HK-2 (cell line): Measurements from ENCODE around the gene USP15.

Experiments
- DNase-seq: peaks from one replicate; pipeline ENCODE4 v3.0.0-alpha.2; 2018; ENCODE audit not compliant: unreplicated experiment

Gene USP15

DNA sequence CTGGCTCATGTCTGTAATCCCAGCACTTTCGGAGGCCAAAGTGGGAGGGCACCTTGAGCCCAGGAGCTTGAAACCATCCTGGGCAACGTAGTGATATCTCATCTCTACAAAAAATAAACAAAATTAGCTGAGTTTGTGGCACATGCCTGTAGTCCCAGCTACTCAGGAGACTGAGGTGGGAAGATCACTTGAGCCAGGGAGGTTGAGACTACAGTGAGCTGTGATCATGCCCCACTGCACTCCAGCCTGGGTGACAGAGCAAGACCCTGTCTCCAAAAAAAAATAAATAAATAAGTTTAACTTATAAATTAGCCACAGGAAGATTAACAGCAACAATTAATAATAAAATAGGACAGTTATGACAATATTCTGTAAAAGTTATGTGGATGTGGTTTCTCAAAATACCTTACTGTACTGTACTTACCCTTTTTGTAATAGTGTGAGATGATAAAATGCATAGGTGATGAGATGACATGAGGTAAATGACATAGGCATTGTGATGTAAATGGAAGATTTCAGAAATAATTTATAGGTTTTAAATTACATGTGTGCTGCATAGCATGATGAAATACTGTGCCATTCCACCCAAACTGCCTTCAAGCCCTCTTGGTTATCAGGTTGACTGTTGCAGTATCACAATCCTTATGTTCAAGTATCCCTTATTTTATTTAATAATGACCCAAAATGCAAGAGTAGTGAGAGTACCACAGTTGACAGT, 22.0 kb downstream of the USP15 start:
- no peak for DNase-seq

DNA sequence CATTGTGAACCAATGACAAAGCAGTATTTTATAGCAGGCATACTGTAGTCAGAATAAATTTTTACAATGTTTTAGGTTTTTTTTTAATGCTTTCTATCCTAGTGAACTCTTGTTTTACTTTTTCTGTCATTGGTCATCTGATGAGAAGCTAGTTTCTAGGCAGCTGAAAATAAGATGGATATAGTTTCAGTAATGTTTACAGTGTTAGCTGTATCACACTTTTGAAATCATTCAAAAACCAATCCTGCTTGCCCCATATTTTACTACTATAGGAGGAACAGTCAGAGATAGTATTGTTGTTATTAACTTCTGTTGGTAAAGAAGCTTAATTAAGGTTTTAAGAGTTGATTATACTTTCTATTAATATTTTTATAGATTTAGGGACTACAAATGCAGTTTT, 24.5 kb downstream of the USP15 start:
- DNase-seq: no peak

DNA sequence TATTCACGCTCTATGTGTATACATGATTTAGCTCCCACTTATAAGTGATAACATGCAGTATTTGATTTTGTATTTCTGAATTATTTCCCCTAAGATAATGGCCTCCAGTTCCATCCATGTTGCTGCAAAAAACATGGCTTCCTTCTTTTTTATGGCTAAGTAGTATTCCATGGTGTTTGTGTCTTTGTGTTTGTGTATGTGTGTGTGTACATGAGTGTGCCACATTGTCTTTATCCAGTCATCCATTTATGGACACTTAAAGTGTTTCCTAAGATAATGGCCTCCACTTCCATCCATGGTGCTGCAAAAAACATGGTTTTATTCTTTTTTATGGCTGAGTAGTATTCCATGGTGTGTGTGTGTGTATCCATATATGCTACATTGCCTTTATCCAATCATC, 25.1 kb downstream of the USP15 start:
- DNase-seq: no peak

DNA sequence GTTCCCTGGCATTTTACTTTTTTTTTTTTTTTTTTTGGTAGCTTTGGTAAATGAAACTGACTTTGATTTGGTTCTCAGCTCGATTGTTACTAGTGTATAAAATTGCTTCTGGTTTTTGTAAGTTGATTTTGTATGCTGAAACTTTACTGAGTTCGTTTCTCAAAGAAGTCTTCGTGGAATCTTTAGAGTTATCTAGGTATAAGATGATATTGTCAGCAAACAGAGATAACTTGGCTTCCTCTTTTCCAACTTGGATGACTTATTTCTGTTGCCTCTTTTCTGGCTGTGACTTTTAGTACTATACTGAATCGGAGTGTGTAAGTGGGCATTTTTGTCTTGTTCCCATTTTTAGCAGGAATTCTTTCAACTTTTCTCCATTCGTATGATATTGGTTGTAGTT, 28.1 kb downstream of the USP15 start:
- DNase-seq: no peak

DNA sequence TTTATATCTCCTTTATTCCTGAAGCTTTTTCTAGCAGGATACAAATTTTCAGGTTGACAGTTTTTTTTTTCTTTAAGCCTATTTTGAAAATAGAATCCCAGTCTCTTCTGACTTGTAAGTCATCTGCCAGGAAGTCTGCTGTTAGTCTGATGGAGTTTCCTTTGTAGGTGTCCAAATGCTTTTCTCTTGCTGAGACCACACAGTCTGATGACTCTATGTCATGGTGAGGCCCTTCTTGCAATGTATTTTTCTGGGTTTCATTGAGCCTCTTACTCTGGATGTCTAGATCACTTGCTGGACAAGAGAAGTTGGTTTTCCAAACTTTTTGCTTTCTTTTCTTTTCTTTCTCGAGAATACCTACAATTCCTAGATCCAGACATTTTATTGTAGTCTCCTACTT, 30.6 kb downstream of the USP15 start:
- DNase-seq: no peak

DNA sequence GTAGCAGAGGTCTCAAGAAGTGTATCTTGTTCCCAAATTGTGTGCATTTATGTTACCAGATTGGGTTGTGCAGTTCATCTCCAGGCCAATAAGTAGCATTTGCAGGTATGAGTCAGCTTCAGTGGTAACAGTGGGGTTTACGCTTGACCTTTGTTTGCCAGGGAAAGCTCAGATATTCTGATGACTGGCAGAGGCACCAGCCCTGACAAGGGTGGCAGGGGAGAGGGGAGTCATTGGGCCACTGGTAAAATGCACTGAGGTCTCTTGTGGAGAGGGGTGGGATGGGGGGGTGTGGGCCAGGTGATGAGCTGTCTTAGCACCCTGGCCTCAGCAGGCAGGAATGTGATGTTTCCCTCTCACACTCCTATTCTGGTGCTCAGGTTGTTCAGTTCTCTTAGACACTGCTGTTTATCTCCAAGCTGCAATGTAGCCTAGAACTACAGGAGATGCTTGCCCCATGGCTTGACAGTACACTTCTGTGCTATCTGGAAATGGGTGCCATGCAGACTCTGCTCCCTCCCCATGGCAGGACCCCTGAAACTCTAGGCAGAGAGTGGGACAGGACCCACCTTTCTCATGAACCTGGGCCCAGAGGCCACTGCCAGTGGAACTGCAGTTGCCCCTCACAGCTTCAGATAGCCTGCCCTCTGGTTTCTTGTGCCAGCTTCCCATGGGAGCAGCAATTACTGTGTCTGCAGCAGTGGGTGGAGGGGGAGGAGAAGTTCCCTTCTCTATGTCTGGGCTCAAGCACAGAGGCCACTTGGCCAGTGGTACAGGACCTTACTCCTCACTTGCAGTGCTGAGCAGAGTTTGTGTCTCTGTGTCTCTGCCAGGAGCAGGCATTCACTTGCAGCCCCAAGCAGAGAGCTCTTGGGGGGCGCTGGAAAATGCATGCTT, 31.9 kb downstream of the USP15 start:
- DNase-seq: peak; percentile 28

DNA sequence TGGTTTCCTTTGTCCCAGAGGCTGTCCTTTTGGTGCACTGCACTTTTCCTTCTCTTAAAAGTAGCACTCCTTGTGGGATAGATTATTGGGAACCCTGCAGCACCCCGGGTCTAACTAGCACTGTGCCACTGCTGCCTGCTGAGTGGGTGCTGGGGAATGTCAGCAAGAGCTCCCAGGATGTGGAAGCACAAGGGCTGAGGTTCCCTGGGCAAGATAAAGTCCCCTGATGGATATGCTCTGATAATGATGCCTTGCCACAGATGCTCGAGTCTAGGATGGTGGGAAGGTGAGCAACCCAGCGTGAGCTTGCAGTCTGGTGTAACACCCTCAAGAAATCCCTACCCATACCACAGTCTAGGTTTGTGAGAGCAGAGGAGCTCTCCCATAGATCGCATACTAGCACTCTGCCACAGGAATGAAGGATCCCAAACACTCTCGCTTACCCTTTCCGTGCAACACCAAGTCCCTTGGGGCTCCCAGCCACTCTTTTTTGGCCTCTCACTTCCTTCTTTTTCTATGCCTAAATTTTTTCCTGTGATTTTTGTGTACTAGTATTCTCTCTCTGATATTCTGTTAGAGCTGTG, 32.6 kb downstream of the USP15 start:
- no peak for DNase-seq

DNA sequence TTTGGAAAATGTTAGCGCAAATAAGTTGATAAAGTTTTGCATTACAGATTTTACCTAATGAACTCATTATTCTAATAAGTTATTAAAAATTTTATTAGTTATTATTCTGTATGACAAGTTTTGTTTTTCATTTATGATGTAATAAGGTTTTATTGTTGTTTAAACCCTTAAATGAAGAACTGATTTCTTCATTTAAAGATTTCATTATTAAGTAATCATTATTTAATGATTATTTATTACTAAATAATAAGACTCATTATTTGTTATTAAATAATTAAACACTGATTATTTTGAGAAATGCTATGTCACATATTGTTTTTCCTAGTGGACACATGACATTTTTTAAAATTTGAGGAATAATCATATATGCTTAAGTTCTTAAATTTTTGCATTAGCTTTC, 34.2 kb downstream of the USP15 start:
- DNase-seq: no peak

DNA sequence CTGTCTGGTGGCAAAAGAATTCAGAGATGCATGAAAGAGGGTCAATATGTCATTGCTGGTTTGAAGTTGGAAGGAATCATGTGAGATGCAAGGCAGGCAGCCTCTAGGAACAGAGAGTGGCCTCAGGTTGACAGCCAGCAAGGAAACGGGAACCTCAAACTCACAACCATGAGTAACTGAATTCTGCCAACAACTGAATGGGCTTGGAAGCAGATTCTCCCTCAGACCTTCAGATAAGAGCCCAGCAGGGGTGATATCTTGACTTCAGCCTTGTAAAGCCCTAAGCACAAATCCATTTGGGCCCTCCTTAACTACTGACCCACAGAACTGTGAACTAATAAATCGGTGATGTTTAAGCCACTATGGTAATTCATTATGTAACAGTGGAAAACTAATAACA, 35.8 kb downstream of the USP15 start:
- DNase-seq: no peak

DNA sequence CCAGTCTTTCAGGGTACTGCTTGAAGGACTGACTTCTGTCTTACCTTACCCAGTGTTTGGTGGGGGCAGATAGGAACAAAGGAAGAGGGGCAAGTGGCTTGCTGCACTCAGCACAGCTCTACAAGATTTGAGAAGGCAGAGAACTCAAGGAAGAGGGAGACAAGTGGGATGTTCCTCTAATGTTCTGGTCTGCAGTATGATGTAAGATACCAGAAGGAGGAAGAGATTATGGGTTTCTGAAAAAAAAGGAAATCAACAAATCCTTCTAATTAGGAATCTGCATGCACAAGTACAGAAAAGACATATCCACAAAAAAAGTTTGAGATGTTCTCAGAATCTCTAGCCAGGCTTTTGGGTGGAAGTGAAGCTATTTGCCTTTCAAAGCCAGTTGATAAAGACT, 37.1 kb downstream of the USP15 start:
- DNase-seq: no peak

DNA sequence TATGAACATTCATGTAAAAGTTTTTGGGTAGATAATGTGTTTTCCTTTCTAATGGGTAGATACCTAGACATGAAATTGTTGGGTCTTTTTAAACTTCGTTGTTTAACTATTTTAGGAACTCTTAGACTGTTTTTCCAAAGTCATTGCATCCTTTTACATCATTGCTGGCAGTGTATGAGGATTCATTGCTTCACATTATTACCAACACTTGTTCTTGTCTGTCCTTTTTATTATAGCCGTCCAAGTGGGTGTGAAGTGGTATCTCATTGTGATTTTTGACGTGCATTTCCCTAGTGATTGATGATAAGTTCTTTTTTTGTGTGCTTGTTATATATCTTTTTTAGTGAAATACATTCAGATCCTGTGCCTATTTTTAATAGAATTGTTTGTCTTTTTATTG, 39.4 kb downstream of the USP15 start:
- no peak for DNase-seq

DNA sequence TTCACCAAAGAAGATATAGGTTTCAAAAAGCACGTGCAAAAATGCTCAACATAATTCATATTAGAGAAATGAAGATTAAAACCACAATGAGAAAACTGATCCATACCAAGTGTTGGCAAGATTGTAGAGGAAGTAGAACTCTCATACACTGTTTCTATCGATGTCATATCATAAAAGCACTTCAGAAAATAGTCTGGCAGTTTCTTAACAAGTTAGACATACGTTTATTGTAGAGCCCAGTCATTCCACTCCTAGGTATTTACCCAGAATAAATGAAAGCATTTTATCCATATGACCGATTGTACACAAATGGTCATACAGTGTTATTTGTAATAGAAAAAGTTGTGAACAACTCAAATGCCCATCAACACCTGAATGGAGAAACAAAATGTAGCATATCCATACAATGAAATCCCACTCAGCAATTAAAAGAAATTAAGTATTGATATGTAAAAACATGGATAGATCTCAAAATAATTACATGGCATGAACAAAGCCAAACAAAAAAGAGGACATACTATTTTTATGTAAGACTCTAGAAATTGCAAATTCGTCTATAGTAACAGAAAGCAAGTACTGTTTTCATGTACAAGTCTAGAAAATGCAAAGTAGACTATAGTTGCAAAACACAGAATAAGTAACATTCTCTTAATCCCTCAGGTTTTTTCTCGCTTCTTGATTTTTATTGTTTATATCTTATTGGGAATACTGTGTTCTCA, 41.0 kb downstream of the USP15 start:
- DNase-seq: no peak

DNA sequence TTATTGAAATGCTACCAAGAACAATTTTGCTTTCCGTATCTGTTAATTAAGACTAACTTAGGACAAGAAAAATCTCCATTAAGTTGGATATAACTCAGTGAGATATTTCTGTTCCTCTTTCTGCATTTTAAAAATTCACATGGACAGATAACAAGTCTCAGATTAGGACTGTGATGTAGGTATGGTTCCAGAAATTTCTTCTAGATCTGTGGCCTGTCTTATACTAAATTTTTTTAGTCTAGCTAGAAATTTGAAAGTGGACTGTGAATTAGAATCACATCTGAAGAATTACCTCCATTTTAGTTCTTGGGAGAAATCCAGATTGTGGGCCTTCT, 41.6 kb downstream of the USP15 start:
- DNase-seq: no peak

DNA sequence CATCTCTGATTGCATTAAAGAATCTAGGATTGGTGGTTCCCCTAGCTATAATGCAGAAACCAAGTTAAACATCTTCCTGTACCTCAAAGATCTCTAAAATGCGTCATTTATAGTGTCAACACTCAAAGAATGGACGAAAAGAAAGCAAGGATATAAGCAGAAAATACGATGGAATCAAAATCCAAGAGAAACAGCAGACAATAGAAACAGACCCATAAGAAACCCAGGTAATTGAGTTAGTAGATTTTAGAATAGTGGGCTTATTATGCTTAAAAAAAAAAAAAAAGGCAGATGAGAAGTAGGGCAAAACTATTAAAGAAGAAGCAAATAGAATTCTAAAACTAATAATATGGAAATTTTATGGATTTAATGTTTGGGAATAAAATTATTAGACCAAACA, 44.4 kb downstream of the USP15 start:
- no peak for DNase-seq

DNA sequence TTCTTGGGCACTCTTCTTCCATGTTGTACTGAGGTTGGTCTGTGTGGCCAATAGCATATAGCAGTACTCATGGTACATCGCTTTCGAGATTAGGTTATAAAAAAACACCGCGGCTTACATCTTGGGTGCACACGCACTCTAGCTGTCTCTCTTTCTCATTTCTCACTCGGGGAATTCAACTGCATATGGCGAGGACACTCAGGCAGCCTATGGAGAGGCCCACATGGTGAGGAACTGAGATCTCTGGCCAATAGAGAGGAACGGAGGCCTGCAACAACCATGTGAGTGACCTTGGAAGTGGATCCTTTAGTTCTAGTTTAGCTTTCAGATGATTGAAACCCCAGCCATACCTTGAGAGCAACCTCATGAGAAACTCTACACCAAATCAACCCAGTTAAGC, 45.6 kb downstream of the USP15 start:
- no peak for DNase-seq

DNA sequence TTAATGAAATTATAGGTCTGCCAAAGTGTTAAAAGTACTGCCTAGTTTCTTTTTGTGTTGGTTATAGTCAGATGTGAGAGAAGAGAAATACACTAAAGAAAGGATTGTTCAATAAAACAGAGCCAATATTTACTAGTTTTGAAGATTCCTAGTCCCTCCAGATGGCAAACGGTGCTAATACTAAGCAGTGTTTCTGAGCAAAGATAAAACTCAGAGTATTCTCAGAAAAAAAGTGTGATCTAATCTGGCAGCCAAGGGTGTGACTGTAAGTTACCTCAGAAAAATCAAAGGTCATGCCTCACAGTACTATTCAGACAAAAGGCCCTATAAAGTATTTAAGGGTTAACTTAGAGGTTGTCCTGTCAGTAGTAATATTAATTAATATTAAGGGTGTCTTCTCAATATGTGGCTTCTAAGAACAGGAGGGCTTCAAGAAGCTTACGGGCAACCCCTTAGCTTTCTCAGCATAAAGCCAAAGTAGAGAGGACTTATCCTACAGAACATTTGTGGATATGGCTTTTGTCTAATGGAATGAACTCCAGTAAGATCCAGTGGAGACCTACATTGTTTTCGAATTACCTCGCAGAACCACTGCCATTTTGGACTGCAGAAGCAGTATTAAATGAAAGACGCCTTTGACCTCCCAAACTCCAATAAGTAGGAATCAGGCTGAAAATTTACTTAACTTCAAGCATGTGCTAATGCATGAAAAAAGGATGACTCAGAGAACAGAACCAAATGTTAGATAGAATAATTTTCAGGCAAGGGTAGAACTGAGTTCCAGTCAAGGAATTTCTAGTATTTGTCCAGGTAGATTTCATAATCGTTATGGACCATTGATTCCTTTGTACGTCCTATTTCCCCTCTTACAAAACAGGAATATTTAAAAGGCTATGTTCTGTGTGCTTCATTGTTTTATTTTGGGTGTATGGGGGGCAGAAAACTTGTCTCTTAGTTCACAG, 46.6 kb downstream of the USP15 start:
- DNase-seq: no peak

DNA sequence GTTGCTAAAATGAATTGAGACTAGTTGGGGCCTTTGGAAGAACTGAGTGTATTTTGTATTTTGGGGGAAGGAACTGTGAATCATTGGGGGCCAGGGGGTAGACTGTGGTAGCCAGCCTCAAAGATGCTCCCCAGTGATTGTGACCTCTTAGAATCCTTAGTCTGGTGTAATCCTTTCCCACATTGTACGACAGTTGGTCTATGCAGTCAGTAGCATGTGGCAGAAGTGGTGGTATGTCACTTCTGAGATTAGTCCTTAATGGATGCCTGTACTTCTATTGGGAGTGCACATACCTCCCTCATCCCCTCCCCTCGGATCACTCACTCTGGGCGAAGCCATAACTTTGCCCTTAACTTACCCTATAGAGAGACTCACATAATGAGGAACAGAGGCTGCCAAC, 48.0 kb downstream of the USP15 start:
- DNase-seq: no peak

DNA sequence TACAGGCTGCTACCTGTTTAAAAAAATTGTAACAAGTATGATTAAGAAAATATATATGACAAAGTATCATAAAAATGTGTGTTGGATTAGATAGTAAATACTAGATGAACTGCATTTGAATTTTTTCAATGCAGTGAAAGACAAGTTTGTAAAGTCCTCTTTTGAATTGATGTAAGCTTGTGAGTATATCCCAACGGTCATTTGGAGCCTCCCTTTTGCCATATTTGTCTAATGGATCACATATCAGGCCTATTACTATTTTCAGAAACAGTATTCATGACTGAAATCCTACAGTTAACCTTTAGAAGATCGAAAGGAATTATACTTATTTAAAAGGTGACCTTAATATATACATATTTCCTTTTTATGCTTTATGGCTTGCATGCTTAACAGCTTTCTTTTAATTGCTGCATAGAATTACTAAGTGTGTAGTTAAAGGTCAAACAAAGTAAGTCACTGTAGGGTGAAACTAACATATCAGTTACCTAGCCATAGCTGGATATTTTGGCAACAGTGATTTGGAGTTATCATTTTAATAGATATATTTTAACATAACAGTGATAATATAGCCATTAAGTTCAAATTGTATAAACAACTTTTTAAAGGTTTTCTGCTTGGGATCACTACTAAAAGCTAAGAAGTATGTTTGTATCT, 53.6 kb downstream of the USP15 start:
- DNase-seq: no peak

DNA sequence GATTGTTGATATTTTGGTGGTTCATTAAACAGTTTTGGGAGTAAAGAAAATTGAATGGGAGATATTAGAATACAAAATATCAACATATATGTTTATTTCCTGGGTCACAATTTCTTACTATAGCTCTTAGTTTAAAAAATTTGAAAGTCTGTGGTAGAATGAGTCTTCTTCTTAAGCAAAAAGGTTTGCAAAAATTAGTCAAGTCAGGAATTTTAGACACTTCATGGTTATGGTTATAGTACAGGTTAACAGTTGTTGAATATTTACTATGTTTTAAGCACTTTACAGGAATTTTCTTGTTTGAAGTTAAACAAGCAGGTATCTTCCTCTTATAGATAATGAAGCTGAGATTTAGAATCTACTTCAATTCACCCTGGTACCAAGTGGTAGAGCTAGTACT, 56.8 kb downstream of the USP15 start:
- DNase-seq: no peak

DNA sequence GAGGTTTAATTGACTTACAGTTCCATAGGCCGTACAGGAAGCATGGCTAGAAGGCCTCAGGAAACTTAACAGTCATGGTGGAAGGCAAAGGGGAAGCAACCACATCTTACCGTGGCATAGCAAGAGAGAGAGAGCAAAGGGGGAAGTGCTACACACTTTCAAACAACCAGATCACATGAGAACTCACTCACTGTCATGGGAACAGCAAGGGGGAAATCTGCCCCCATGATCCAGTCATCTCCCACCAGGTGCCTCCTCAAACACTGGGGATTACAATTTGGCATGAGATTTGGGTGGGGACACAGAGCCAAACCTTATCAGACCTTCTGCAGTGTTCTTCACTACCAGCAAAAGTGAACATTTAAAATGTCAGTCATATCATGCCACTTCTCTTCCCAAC, 58.9 kb downstream of the USP15 start:
- DNase-seq: no peak

DNA sequence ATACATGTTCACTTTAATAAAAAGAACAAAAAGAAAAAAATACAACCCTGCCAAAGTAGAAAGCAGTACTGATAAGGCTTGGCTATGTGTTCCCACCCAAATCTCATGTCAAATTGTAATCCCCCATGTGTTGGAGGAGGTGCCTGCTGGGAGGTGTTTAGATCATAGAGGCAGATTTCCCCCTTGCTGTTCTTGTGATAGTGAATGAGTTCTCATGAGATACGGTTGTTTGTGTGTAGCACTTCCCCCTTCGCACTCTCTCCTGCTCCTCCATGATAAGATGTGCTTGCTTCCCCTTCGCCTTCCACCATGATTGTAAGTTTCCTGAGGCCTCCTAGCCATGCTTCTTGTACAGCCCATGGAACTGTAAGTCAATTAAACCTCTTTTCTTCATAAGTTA, 59.9 kb downstream of the USP15 start:
- no peak for DNase-seq
